Mesenteric fat pad (tissue), 1 donor: ENCODE results near the gene TRIP13. TPM values are rescaled to one million over a fixed set of nuclear protein-coding genes. Genes with fewer than 3 reads are reported as not detected.
"Not testable (repeated sequence)": the region's sequence is repeated elsewhere in the genome, so short reads cannot be mapped to it uniquely, and the experiment has no call there.

Experiments
- DNase-seq: peaks from one replicate; pipeline ENCODE4 v3.0.0-alpha.2; 2020; ENCODE audit warnings: low spot score
- long read RNA-seq: library from polyadenylated mRNA; unstranded; transcript quantifications from one replicate; pipeline ENCODE4 v2.0.0, GENCODE V29; 2020
- total RNA-seq: library from RNA; stranded (reverse); fragmentation: NEBNext Ultra II Directional; extraction: Animal tissue kit (Norgen Biotek cat#: 25700); gene quantifications from one replicate; pipeline ENCODE4 v1.2.1, GENCODE V29; 2021
- donor health status: DM: yes; HTN: yes; CAD: no.

Gene TRIP13, protein sequence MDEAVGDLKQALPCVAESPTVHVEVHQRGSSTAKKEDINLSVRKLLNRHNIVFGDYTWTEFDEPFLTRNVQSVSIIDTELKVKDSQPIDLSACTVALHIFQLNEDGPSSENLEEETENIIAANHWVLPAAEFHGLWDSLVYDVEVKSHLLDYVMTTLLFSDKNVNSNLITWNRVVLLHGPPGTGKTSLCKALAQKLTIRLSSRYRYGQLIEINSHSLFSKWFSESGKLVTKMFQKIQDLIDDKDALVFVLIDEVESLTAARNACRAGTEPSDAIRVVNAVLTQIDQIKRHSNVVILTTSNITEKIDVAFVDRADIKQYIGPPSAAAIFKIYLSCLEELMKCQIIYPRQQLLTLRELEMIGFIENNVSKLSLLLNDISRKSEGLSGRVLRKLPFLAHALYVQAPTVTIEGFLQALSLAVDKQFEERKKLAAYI
- 1.2 TPM for total RNA-seq
- long read RNA-seq, partial matches to known transcripts: 0 of 3 reads
- long read RNA-seq, other reads (novel, unspliced or antisense): 0 of 3 reads

DNA sequence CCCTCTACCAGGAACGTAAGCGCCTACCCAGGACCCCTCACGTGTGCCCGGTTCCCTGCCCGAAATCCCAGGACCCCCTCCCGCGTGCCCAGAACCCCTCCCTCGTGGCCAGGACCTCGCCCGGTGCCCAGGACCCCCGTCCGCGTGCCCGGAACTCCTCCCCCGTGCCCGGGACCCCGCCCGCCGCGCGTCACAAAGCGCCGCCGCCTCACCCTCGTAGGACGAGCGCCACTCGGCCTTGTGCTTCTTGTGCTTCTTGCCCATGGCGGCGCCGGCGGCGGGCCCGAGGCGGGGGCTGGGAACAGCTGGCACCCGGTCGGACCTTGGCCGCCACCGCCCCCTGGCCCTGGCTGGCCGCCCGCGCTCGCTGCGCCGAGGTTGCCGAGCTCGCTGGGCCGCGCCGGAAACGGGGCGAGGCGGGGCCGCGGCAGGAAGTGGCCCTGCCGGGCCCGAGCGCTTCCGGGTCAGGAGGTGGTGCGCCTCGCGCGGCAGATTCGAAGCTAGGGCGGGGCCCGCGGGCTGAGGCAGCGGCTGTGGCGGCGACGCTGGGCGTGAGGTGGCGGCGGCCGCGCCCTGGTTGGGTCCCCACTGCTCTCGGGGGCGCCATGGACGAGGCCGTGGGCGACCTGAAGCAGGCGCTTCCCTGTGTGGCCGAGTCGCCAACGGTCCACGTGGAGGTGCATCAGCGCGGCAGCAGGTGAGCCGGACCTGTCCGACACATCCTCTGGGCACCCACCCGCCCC lies at the start of gene TRIP13, which contains the start of gene BRD9:
TRIP13 (plus strand) TSS at position 491 of the 743 bp plus-strand sequence; CDS start at position 606, 115 bp downstream.
BRD9 (minus strand) TSS at position 408 of the 743 bp plus-strand sequence; CDS start at position 264, 144 bp downstream.
- DNase-seq: peak; percentile 94

DNA sequence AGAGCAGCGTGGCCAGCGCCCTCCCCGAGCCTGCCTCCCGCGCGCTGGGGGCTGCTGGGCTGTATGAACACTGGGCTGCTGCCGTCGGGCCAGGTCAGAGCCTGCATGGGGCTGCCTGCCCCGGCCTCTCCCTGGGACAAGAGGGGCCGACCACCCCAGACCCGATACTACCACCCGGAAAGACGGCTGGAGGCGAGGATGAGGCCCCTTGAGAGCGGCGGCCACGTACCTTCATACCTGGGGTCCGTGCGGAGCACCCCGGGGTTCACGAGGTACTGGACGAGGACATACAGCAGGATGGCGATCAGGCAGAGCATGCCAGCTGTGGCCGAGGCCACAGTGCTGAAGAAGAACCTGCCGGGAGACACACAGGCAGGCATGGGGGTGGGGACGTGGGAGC lies 49.3 kb upstream of the TRIP13 start:
- peak; percentile 89 for DNase-seq

DNA sequence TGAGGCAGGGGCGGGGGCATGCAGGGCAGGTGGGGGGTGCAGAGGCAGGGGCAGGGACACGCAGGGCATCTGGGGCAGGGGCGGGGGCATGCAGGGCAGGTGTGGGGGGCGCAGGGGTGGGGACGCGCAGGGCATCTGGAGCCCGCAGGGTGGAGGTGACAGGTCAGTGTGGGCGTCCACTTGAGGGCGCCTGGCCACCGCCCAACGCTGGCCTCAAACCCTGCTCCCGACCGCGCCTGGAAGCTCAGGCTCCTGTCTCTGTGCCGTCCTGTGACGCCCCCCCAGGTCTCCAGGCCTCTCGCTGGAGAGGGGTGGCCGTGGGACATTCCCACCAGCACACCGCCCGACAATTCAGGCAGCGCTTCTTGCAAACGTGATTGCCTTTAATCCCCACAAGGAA lies 48.8 kb upstream of the TRIP13 start:
- peak; percentile 90 for DNase-seq

DNA sequence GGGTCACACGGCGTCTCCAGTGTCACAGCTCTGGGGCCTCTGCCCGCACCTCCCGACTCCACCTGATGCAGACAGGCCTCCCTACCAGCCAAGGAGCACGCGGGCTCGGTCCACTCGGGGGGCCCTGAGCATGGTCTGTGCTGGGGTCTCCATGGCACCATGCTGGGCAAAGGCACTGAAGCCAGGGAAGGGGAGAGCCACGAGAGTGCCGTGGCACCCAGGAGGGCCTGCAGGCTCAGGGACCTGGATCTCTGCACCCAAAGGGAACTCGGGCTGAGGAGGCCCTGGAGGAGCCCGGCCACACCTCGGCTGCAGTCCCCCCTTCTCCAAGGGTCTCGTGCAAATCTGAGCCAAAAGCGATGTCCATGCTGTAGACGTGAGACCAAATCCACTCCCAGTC lies 48.3 kb upstream of the TRIP13 start:
- peak; percentile 92 for DNase-seq

DNA sequence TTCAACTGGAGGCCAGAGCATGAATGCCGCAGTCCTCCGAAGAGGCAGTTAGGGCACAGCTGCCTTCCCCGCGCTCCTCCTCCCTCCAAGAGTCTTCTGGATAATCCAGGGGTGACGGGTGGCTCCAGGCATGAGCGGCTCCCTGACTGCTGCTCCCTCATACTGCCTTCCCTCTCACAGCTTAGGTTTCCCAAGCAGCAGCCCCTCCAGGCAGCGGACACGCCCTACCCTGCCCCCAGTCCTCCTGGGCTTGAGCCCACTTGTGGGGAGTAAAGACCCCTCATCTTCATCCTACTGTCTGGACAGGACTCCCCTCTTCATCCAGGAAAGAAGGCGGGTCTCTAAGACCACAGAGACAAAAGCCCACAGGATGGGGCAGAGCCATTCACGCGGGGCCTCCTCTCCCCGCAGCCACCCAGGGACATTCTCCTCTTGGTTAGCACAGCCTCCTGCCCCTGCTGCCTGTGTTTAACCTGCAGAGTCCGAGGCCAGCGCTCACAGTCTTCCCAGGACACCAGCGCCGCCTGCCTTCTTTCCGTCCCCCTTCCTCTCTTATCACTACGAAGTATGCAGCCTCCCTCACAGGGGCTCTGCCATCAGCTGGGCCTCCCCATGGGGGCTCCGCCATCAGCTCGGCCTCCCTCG lies 47.5 kb upstream of the TRIP13 start:
- peak; percentile 89 for DNase-seq

DNA sequence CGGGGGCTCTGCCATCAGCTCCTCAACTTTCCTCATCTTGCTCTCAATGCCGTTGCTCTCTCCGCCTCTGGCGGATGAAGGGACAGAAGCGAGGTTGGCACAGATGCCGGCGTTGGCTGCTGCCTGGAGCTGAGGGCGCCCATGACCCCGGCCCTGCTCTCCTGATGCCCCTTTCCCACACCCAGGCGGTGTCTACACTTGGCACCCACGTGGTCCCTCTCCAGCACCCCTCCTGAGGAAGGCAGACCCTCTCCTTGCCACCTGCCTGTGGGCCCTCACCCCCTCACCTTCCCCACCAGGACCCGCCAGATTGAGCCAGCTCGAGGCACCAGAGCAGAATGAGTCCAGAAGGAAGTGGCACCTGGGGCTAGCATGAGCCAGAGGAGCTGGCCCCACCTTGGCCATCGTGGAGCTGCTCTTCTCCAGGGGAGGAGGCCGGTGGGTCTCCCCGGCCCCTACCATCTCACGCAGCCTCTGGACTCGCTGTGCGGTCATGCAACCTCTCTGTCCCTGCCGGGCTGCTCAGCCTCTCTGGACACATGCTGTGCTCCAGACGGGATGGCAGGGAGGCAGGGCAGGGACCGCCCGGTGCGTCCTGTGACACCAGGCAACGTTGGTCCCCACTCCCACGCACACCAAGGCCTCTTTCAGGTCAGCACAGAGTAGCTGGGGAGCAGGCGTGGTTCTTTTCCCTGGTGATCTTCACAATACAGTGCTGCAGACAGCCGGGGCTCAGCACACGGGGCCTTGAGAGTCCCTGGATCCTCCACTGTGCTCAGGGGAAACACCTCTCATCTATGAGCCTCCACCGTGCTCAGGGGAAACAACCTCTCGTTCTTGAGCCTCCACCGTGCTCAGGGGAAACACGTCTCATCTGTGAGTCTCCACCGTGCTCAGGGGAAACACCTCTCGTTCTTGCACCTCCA lies 46.7 kb upstream of the TRIP13 start:
- DNase-seq: peak; percentile 37

DNA sequence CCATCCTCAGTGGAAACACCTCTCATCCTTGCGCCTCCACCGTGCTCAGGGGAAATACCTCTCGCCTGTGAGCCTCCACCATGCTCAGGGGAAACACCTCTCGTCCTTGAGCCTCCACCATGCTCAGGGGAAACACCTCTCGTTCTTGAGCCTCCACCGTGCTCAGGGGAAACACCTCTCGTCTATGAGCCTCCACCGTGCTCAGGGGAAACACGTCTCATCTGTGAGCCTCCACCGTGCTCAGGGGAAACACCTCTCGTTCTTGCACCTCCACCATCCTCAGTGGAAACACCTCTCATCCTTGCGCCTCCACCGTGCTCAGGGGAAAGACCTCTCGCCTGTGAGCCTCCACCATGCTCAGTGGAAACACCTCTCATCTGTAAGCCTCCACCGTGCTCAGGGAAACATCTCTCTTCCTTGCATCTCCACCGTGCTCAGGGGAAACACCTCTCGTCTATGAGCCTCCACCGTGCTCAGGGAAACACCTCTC lies 46.0 kb upstream of the TRIP13 start:
- peak; percentile 90 for DNase-seq

DNA sequence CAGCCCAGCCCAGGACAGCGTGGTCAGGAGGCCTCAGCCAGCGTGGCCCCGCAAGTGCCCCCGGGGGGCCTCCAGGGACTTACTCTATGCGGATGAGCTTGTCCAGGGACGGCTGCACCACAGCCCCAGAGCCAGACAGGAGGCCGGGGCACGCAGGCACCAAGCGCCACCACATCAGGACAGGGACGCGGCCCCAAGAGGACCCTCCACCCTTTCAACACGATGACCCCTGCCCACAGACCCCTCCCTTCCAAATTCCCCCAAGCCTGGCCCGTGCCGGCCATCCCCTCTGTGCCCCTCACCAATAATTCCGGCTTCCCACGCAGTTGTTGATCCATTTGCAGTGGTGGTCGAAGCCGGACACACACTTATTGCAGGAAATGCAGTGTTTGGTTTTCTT lies 45.5 kb upstream of the TRIP13 start:
- DNase-seq: not testable (repeated sequence)

DNA sequence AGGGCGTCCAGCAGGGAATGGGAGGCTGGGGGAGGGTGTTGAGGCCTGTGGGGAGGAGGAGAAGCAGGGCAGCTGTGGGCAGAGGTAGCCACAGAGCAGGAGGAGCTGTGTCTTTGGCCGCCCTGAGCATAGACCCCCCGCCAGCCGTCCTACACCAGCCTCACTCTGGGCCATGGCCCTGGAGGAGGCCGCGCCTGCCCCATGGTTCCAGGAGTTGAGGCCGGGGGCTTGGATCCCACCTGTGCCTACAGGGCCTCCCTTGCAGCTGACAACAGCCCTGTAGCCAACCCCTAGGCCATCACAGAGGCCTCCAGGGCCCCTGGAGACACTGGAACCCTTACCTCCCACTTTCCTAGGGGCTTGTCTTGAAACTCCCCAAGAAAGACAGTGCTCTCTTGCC lies 44.9 kb upstream of the TRIP13 start:
- DNase-seq: peak; percentile 90

DNA sequence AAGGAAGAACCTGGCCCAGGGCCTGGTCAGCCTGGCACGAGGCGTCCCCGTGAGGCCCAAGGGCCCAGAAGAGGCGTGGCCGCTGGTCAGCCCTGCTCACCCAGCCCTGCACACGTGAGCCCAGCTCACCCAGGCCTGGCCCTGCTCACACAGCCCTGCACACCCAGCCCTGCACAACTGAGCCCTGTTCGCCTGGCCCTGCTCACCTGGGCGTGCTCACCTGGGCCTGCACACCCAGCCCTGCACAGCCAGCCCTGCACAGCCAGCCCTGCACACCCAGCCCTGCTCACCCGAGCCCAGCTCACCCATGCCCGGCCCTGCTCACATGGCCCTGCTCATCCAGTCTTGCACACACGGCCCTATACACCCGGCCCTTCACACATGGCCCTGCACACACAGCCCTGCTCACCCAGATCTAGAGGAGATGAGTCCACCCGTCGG lies 44.0 kb upstream of the TRIP13 start:
- DNase-seq: peak; percentile 88

DNA sequence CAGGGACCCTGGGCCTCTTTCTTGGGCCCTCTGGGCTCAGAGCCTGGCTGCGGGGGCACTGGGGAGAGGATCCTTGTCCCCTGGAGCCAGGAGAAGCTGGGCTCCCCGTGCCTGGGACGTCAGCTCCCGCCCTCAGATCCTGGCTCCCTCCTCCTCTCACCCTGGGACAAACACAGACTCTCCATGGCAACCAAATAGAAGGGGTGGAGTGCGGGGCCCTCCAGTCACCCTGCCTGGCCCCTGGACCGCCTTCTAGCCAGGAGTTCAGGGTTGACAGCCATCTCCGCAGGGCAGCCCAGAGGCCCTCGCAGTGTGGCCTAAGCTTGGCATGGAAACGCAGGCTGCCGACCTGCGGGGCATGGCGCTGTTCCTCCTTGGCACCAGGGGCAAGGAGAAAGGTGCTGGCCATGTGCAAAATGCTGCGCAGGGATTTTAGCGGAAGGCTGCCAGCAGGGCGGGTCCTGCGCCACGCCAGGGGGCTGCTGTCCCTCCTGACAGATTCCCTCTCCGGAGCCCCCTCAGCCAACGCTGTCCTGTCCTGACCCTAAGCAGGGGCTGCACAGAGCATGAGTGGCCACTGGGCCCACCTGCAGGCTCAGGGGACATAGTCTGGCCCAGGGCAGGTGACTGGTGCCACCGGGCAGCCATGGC lies 42.9 kb upstream of the TRIP13 start:
- DNase-seq: peak; percentile 88

DNA sequence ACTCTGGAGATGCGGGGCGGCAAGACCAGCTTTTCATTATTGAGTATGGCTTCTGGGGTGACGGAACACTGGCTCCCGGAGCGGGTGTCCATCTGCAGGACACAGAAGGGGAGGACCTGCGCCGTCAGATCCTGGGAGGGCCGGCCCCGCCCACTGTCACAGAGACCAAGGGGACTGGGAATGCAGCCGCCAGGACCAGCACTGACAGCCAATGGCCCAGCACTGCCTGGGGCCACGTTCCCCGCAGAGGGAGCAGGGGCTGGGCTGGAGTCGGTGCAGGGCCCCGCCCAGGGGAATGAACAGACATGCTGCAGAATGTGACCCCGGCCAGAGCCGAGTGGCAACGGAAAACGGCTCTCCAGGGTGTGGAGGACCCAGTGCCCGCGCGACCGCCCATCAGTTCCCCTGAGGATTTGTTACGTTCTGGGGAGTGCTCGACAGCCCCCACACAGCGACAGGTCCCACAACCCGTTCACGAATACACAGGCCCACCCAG lies 42.1 kb upstream of the TRIP13 start, which contains the start of gene ZDHHC11:
ZDHHC11 (minus strand) TSS at position 476 of the 496 bp plus-strand sequence; CDS start at position 92, 384 bp downstream.
- peak; percentile 87 for DNase-seq

DNA sequence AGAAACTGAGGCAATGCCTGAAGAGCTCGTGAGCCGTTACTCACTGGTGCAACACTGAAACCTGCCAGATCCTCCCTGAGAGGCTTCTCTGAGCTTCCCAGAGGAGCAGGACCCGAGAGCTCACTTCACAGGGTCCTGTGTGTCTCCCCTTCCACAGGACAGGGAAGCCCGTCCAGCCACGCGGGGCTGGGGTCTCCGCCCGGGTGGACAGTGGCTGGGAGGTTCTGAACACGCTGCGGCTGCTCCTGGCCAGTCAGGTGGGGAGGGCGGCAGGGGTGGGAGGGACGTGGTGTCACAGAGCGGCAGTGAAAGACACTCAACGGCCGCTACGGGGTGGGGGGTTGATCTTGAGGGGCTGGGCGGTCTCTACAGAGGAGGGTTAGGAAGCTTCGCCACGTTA lies 41.6 kb upstream of the TRIP13 start:
- DNase-seq: peak; percentile 69

DNA sequence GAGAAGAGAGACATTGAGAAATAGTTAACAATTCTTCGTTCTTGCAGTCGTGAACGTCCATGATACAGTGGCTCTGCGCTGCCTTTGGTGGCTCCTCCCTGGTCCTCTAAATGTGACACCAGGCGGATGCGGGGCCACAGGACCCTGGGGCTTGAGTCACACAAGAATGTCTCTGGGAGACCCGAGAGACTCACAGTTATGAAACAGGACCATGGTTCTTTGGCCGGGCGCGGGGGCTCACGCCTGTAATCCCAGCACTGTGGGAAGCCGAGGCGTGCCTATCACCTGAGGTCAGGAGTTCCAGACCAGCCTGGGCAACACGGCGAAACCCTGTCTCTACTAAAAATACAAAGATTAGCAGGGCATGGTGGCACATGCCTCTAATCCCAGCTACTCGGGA lies 41.1 kb upstream of the TRIP13 start:
- peak; percentile 86 for DNase-seq

DNA sequence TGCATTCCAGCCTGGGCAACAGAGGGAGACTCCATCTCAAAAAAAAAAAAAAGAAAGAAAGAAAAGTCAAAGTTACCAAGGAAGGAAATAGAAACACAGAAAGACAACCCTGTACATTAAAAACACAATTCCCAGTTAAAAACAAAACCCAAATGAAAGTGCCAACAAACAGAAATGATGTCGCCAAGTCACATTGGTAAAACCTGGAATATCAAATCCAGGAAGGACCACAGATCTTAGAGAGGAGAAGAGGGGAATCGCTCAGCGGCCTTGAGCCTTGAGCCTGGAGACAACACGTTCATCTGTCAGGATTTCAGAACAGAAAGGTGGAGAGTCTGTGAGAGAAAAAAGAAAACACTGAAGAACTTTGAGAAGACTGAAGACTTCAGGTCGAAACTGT lies 40.7 kb upstream of the TRIP13 start:
- DNase-seq: peak; percentile 8

DNA sequence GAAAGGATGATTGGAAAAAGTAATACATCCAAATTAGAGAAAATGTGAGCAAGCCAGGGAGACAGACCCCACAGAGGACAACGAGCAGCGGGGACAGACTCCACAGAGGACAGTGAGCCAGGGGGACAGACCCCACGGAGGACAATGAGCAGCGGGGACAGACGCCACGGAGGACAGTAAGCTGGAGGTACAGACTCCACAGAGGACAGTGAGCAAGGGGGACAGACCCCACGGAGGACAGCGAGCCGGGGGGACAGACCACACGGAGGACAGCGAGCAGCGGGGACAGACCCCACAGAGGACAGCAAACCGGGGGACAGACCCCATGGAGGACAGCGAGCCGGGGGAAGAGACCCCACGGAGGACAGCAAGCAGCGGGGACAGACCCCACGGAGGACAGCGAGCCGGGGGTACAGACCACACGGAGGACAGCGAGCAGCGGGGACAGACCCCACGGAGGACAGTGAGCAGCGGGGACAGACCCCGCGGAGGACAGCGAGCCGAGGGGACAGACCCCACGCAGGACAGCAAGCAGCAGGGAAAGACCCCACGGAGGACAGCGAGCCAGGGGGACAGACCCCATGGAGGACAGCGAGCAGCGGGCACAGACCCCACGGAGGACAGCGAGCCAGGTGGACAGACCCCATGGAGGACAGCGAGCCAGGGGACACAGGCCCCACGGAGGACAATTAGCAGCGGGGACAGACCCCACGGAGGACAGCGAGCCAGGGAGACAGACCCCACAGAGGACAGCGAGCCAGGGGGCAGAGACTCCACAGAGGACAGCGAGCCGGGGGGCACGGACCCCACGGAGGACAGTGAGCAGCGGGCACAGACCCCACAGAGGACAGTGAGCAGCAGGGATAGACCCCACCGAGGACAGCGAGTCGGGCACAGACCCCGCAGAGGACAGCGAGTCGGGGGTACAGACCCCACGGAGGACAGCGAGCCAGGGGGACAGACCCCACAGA lies 40.0 kb upstream of the TRIP13 start:
- peak; percentile 77 for DNase-seq

DNA sequence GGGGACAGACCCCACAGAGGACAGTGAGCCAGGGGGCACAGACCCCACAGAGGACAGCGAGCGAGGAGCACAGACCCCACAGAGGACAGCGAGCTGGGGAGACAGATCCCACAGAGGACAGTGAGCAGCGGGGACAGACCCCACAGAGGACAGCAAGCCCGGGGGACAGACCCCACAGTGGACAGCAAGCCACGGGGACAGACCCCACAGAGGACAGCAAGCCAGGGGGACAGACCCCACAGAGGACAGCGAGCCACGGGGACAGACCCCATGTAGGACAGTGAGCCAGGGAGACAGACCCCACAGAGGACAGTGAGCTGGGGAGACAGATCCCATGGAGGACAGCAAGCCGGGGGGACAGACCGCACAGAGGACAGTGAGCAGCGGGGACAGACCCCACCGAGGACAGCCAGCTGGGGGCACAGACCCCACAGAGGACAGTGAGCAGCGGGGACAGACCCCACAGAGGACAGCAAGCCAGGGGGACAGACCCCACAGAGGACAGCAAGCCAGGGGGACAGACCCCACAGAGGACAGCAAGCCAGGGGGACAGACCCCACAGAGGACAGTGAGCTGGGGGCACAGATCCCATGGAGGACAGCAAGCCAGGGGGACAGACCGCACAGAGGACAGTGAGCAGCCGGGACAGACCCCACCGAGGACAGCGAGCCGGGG lies 39.1 kb upstream of the TRIP13 start:
- peak; percentile 59 for DNase-seq

DNA sequence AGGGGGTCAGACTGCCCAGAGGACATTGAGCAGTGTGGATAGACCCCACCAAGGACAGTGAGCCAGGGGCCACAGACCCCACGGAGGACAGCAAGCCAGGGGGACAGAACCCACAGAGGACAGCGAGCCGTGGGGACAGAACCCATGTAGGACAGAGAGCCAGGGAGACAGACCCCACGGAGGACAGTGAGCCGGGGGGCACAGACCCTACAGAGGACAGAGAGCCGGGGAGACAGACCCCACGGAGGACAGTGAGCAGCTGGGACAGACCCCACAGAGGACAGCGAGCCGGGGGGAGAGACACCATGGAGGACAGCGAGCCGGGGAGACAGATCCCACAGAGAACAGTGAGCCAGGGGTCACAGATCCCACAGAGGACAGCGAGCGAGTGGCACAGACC lies 38.5 kb upstream of the TRIP13 start:
- DNase-seq: peak; percentile 51
